Measurements from ENCODE around the gene EGFL8.

- TF ChIP-seq CTCF (IDR thresholded peaks at IDR 0.05) (no peak), EP300 (IDR thresholded peaks at IDR 0.05) (no peak), POLR2A (IDR thresholded peaks at IDR 0.05) (no peak)
These were observed 26.9 kb upstream of the EGFL8 start for GRCh38 chr6:32137454-32137853.

All from ovary (tissue), 3 donors.